ENCODE measurements around the gene ASS1. TPM values are rescaled to one million over a fixed set of nuclear protein-coding genes. Genes with fewer than 3 reads are reported as not detected.

Gene ASS1
- total and polyA plus RNA-seq, 2 of the 13 experiments (the other 11 are each of a cell fraction or from before 2014, with no cell fraction given): 77.6 to 122 TPM

GRCh38 chr9:130427326-130427725 lies 17.4 kb upstream of the ASS1 start:
- CTCF ChIA-PET (ENCODE audit: low intra/inter-chr PET ratio, low total read pairs): no interaction called here
- no peak overlapping the region for H3K4me2 ChIP-seq (ENCODE audit: low read depth, low read length)

More at GRCh38 chr9:130427326-130427725, 17.4 kb upstream of the ASS1 start:
- H3K4me3 ChIP-seq (replicated peaks in 1 of 3; ENCODE audit: insufficient read depth in 1 of 3, low read depth in 2 of 3, low read length in 3 of 3): no peak overlapping the region
- in situ Hi-C loops (cut with HindIII; ENCODE audit: extremely low pct_ligation_motif_present, low pct_unique_long_range_greater_than_20kb) (no loop called here), intact Hi-C loops (cut with micrococcal nuclease; ENCODE audit: unreplicated experiment) (no loop called here)
- peaks cover 6 to 45% of the 10 kb centered on the region in 2 experiments; a peak in 4 of 5 replicates for H3K27me3 ChIP-seq (ENCODE audit: control insufficient read depth in 1 of 2, insufficient read depth in 2 of 2, low read length in 2 of 2)
- DNase-seq (ENCODE audit: low spot score) (no peak), FAIRE-seq (no peak), ATAC-seq (no peak)
- H3K9ac ChIP-seq (ENCODE audit: insufficient read depth, low read depth, low read length): no peak overlapping the region
- POLR2A ChIA-PET: no interaction called here
- no peaks in the 10 kb centered on the region for H4K20me1 ChIP-seq (ENCODE audit: insufficient read depth, low read length)
- TF ChIP-seq NFE2L1 (CRISPR knock-in tag; IDR thresholded peaks at IDR 0.05; ENCODE audit: borderline replicate concordance) (no peak), HDAC6 (IDR thresholded peaks at IDR 0.05; ENCODE audit: low read depth, low read length) (no peak), ZNF557 (CRISPR knock-in tag; IDR thresholded peaks at IDR 0.05) (no peak), MTERF4 (CRISPR knock-in tag; IDR thresholded peaks at IDR 0.05) (no peak), ZFY (CRISPR knock-in tag; IDR thresholded peaks at IDR 0.05) (no peak), ZIK1 (CRISPR knock-in tag; IDR thresholded peaks at IDR 0.05; ENCODE audit: borderline replicate concordance, low read depth) (no peak), ZNF510 (CRISPR knock-in tag; IDR thresholded peaks at IDR 0.05; ENCODE audit: low read depth) (no peak), ATRX (CRISPR knock-in tag; IDR thresholded peaks at IDR 0.05; ENCODE audit: borderline replicate concordance) (no peak), SOX5 (CRISPR knock-in tag; IDR thresholded peaks at IDR 0.05; ENCODE audit: borderline replicate concordance) (no peak), ZNF644 (CRISPR knock-in tag; IDR thresholded peaks at IDR 0.05; ENCODE audit: low read depth) (no peak), ZMYM4 (CRISPR knock-in tag; IDR thresholded peaks at IDR 0.05) (no peak)
- TF ChIP-seq, protein P1, sequence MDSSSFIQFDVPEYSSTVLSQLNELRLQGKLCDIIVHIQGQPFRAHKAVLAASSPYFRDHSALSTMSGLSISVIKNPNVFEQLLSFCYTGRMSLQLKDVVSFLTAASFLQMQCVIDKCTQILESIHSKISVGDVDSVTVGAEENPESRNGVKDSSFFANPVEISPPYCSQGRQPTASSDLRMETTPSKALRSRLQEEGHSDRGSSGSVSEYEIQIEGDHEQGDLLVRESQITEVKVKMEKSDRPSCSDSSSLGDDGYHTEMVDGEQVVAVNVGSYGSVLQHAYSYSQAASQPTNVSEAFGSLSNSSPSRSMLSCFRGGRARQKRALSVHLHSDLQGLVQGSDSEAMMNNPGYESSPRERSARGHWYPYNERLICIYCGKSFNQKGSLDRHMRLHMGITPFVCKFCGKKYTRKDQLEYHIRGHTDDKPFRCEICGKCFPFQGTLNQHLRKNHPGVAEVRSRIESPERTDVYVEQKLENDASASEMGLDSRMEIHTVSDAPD (CRISPR knock-in tag; IDR thresholded peaks at IDR 0.05): no peak
- TF ChIP-seq, protein P2, sequence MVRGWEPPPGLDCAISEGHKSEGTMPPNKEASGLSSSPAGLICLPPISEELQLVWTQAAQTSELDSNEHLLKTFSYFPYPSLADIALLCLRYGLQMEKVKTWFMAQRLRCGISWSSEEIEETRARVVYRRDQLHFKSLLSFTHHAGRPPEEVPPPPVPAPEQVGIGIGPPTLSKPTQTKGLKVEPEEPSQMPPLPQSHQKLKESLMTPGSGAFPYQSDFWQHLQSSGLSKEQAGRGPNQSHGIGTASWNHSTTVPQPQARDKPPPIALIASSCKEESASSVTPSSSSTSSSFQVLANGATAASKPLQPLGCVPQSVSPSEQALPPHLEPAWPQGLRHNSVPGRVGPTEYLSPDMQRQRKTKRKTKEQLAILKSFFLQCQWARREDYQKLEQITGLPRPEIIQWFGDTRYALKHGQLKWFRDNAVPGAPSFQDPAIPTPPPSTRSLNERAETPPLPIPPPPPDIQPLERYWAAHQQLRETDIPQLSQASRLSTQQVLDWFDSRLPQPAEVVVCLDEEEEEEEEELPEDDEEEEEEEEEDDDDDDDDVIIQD (CRISPR knock-in tag; IDR thresholded peaks at IDR 0.05; ENCODE audit: low read depth): no peak
- TF ChIP-seq, protein P3, sequence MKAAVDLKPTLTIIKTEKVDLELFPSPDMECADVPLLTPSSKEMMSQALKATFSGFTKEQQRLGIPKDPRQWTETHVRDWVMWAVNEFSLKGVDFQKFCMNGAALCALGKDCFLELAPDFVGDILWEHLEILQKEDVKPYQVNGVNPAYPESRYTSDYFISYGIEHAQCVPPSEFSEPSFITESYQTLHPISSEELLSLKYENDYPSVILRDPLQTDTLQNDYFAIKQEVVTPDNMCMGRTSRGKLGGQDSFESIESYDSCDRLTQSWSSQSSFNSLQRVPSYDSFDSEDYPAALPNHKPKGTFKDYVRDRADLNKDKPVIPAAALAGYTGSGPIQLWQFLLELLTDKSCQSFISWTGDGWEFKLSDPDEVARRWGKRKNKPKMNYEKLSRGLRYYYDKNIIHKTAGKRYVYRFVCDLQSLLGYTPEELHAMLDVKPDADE (CRISPR knock-in tag; IDR thresholded peaks at IDR 0.05): no peak
- TF ChIP-seq, protein P4, sequence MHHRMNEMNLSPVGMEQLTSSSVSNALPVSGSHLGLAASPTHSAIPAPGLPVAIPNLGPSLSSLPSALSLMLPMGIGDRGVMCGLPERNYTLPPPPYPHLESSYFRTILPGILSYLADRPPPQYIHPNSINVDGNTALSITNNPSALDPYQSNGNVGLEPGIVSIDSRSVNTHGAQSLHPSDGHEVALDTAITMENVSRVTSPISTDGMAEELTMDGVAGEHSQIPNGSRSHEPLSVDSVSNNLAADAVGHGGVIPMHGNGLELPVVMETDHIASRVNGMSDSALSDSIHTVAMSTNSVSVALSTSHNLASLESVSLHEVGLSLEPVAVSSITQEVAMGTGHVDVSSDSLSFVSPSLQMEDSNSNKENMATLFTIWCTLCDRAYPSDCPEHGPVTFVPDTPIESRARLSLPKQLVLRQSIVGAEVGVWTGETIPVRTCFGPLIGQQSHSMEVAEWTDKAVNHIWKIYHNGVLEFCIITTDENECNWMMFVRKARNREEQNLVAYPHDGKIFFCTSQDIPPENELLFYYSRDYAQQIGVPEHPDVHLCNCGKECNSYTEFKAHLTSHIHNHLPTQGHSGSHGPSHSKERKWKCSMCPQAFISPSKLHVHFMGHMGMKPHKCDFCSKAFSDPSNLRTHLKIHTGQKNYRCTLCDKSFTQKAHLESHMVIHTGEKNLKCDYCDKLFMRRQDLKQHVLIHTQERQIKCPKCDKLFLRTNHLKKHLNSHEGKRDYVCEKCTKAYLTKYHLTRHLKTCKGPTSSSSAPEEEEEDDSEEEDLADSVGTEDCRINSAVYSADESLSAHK (CRISPR knock-in tag; IDR thresholded peaks at IDR 0.05; ENCODE audit: borderline replicate concordance): no peak
- no peaks in the 10 kb centered on the region for H3K9me3 ChIP-seq (ENCODE audit: low read length)
- no peak overlapping the region for H2AFZ ChIP-seq (ENCODE audit: low read length)
- no peak overlapping the region for H3K27ac ChIP-seq (ENCODE audit: extremely low read length, insufficient read depth, low read length)
- H3K79me2 ChIP-seq (ENCODE audit: insufficient read depth, low read length): no peaks in the 10 kb centered on the region
- peaks cover 36% of the 10 kb centered on the region for H3K4me1 ChIP-seq (ENCODE audit: insufficient read depth, low read length)
- BruUV-seq (replicated peaks): no TSS peak
- H3K36me3 ChIP-seq (replicated peaks in 1 of 2; ENCODE audit: control insufficient read depth in 1 of 2, insufficient read depth in 2 of 2, low read length in 2 of 2): no peaks in the 10 kb centered on the region
- 55% methylated on average over 4 of the region's 12 CpGs for WGBS (ENCODE audit: low lambda C conversion rate)

Measured in HepG2 (cell line).